H1 (cell line): ENCODE data around the gene ATP5PB. TPM values are rescaled to one million over a fixed set of nuclear protein-coding genes. Genes with fewer than 3 reads are reported as not detected.

Experiments
- CTCF ChIA-PET: fragments of 300-600 bp; sonication (Branson Sonifier 250); formaldehyde crosslinking; loops from one replicate; lab custom pipeline; 2021; ENCODE audit not compliant: partially characterized antibody; lab: Charles Lee
- POLR2A ChIA-PET: fragments of 300-600 bp; sonication (Branson Sonifier 250); formaldehyde crosslinking; loops from one replicate; lab custom pipeline; 2021; ENCODE audit warnings: inconsistent platforms; ENCODE audit not compliant: partially characterized antibody; lab: Charles Lee
- DNase-seq, 2 experiments: peaks; one replicate each; pipeline versions ENCODE4 v3.0.0 to v3.0.0-alpha.2; 2010 to 2022; ENCODE audit warnings: low spot score in 2 of 2, low read depth in 1 of 2, mixed read lengths in 1 of 2
- FAIRE-seq: peaks from 2 replicates; lab custom pipeline; 2011; peaks lifted over from hg19 to GRCh38; lab: Jason Lieb, UNC
- H2AFZ ChIP-seq: 2 replicates; pipeline ENCODE4 v1.8.1; 2012; ENCODE audit warnings: low read length, inconsistent platforms
- H2AK5ac ChIP-seq: 2 replicates; pipeline ENCODE4 v1.6.1; 2013; ENCODE audit warnings: low read depth, low read length
- H2BK120ac ChIP-seq: replicated peaks from 2 replicates; pipeline ENCODE3; 2013; ENCODE audit warnings: low read depth, low read length, inconsistent platforms
- H2BK12ac ChIP-seq: 2 replicates; pipeline ENCODE4 v1.6.1; 2013; ENCODE audit warnings: low read depth, low read length
- H2BK15ac ChIP-seq: 2 replicates; pipeline ENCODE4 v1.6.1; 2013; ENCODE audit warnings: low read length
- H2BK20ac ChIP-seq: 2 replicates; pipeline ENCODE4 v1.6.1; 2013; ENCODE audit warnings: low read length
- H2BK5ac ChIP-seq: 2 replicates; pipeline ENCODE4 v1.6.1; 2013; ENCODE audit warnings: low read depth, low read length
- H3K14ac ChIP-seq: 2 replicates; pipeline ENCODE4 v1.6.1; 2013; ENCODE audit warnings: inconsistent platforms; ENCODE audit not compliant: insufficient read length
- H3K18ac ChIP-seq: 2 replicates; pipeline ENCODE4 v1.6.1; 2013; ENCODE audit warnings: low read length; ENCODE audit errors: extremely low read depth
- H3K23ac ChIP-seq: 2 replicates; pipeline ENCODE4 v1.6.1; 2013; ENCODE audit warnings: inconsistent platforms; ENCODE audit not compliant: insufficient read length
- H3K23me2 ChIP-seq: 2 replicates; pipeline ENCODE4 v1.6.1; 2013; ENCODE audit warnings: low read depth, low read length
- H3K27ac ChIP-seq: 2 replicates; pipeline ENCODE4 v1.6.1; 2011; ENCODE audit warnings: low read depth, low read length, inconsistent platforms
- H3K27me3 ChIP-seq, 4 experiments: replicated peaks in 1 of 4; 1 replicate in 1 of 4; 2 replicates in 3 of 4; pipeline versions ENCODE4 v1.6.1 to v1.8.1; 2011 to 2013; ENCODE audit warnings: low read length in 3 of 4, mild to moderate bottlenecking in 3 of 4, inconsistent platforms in 2 of 4, mixed read lengths in 2 of 4, moderate library complexity in 1 of 4; ENCODE audit not compliant: control insufficient read depth in 3 of 4, insufficient read depth in 3 of 4; ENCODE audit errors: extremely low read depth in 1 of 4
- H3K36me3 ChIP-seq, 4 experiments: 2 replicates each; pipeline versions ENCODE4 v1.6.1 to v1.8.1; 2011 to 2013; ENCODE audit warnings: mild to moderate bottlenecking in 4 of 4, low read length in 3 of 4, moderate library complexity in 2 of 4, control low read depth in 1 of 4, inconsistent platforms in 1 of 4; ENCODE audit not compliant: insufficient read depth in 4 of 4, control insufficient read depth in 2 of 4
- H3K4ac ChIP-seq: replicated peaks from 2 replicates; pipeline ENCODE3; 2013; ENCODE audit warnings: low read length, low read depth, mixed read lengths, inconsistent platforms; ENCODE audit not compliant: insufficient read length
- H3K4me1 ChIP-seq, 4 experiments: replicated peaks in 1 of 4; 1 replicate in 1 of 4; 2 replicates in 3 of 4; pipeline versions ENCODE4 v1.6.1 to v1.8.1; 2011 to 2013; ENCODE audit warnings: low read length in 3 of 4, inconsistent platforms in 2 of 4, mixed read lengths in 1 of 4; ENCODE audit not compliant: insufficient read depth in 4 of 4, control insufficient read depth in 3 of 4
- H3K4me2 ChIP-seq, 2 experiments: 2 replicates each; pipeline versions ENCODE4 v1.6.1 to v1.8.1; 2011 to 2013; ENCODE audit warnings: low read depth in 2 of 2, low read length in 2 of 2, control low read depth in 1 of 2, inconsistent platforms in 1 of 2, mild to moderate bottlenecking in 1 of 2; ENCODE audit not compliant: insufficient read depth in 1 of 2
- H3K4me3 ChIP-seq, 4 experiments: fragments of 200-600, 300-600 bp in 1 of 4; sonication (generic), shearing (Covaris generic), sonication (Bioruptor Twin) in 1 of 4; 2 replicates each; pipeline versions ENCODE4 v1.5.1 to v1.8.1; 2011 to 2016; ENCODE audit warnings: low read length in 4 of 4, low read depth in 3 of 4, control low read depth in 2 of 4, inconsistent platforms in 2 of 4, mild to moderate bottlenecking in 2 of 4, mixed read lengths in 1 of 4, moderate library complexity in 1 of 4; ENCODE audit not compliant: insufficient read depth in 2 of 4; ENCODE audit errors: extremely low read depth in 1 of 4
- H3K56ac ChIP-seq: replicated peaks from 2 replicates; pipeline ENCODE3; 2013; ENCODE audit warnings: low read depth, mild to moderate bottlenecking, mixed read lengths, low read length, inconsistent platforms; ENCODE audit not compliant: insufficient read length
- H3K79me1 ChIP-seq: 2 replicates; pipeline ENCODE4 v1.6.1; 2013; ENCODE audit warnings: low read depth, low read length, control low read depth
- H3K79me2 ChIP-seq, 2 experiments: 2 replicates each; pipeline versions ENCODE4 v1.6.1 to v1.8.1; 2012 to 2013; ENCODE audit warnings: low read length in 2 of 2, mild to moderate bottlenecking in 2 of 2, inconsistent platforms in 1 of 2; ENCODE audit not compliant: insufficient read depth in 2 of 2, control insufficient read depth in 1 of 2
- H3K9ac ChIP-seq, 4 experiments: replicated peaks in 1 of 4; 1 replicate in 1 of 4; 2 replicates in 3 of 4; pipeline versions ENCODE4 v1.6.1 to v1.8.1; 2011 to 2013; ENCODE audit warnings: low read depth in 3 of 4, low read length in 3 of 4, control low read depth in 2 of 4, mild to moderate bottlenecking in 2 of 4, moderate library complexity in 2 of 4, inconsistent platforms in 1 of 4; ENCODE audit errors: extremely low read depth in 1 of 4
- H3K9me3 ChIP-seq, 2 experiments: 2 replicates each; pipeline versions ENCODE4 v1.6.1 to v1.8.1; 2012 to 2013; ENCODE audit warnings: mild to moderate bottlenecking in 2 of 2, moderate library complexity in 2 of 2, control low read depth in 1 of 2, inconsistent platforms in 1 of 2, low read depth in 1 of 2, low read length in 1 of 2, mixed read lengths in 1 of 2; ENCODE audit not compliant: insufficient read depth in 2 of 2
- H4K20me1 ChIP-seq, 2 experiments: replicated peaks in 1 of 2; 2 replicates each; pipeline versions ENCODE3 to v1.8.1; 2011 to 2013; ENCODE audit warnings: inconsistent platforms in 2 of 2, low read length in 2 of 2, mild to moderate bottlenecking in 1 of 2; ENCODE audit not compliant: insufficient read depth in 2 of 2, control insufficient read depth in 1 of 2
- H4K5ac ChIP-seq: 2 replicates; pipeline ENCODE4 v1.6.1; 2013; ENCODE audit warnings: low read length, low read depth, mixed read lengths, inconsistent platforms; ENCODE audit not compliant: insufficient read length
- H4K8ac ChIP-seq: 2 replicates; pipeline ENCODE4 v1.8.0; 2013; ENCODE audit warnings: mild to moderate bottlenecking, moderate library complexity, low read length, inconsistent platforms; ENCODE audit not compliant: insufficient read depth; ENCODE audit errors: extremely low read depth
- H4K91ac ChIP-seq: replicated peaks from 2 replicates; pipeline ENCODE3; 2013; ENCODE audit warnings: low read length, mixed read lengths, inconsistent platforms; ENCODE audit not compliant: insufficient read length
- PHF8 ChIP-seq: fragments of 200-600 bp; sonication (generic); conservative IDR thresholded peaks from 2 replicates; pipeline ENCODE4 v1.7.1; 2012; ENCODE audit warnings: low read depth, mild to moderate bottlenecking, inconsistent platforms, low read length, moderate library complexity
- polyA plus RNA-seq, 7 experiments: library from polyadenylated mRNA; depleted of rRNA in 3 of 7; stranded (reverse) in 5 of 7; unstranded in 2 of 7; fragments of >200 nt in 5 of 7; fragments of 200-250 nt in 2 of 7; gene quantifications; 1 replicate in 5 of 7; 2 replicates in 1 of 7; 4 replicates in 1 of 7; pipeline versions ENCODE4 v1.2.1 to v1.2.3, GENCODE V29; 2011 to 2013; ENCODE audit warnings: missing spikeins in 2 of 7, mixed read lengths in 2 of 7
- total RNA-seq: library from RNA; stranded (reverse); fragmentation: NEBNext Ultra II Directional; extraction: Animal tissue kit (Norgen Biotek cat#: 25700); gene quantifications from 2 replicates; pipeline ENCODE4 v1.2.1, GENCODE V29; 2021

The ATP5PB gene
- total and polyA plus RNA-seq, 2 of the 8 experiments (the other 6 are each of a cell fraction or from before 2014, with no cell fraction given), result 232 to 262 TPM

DNA sequence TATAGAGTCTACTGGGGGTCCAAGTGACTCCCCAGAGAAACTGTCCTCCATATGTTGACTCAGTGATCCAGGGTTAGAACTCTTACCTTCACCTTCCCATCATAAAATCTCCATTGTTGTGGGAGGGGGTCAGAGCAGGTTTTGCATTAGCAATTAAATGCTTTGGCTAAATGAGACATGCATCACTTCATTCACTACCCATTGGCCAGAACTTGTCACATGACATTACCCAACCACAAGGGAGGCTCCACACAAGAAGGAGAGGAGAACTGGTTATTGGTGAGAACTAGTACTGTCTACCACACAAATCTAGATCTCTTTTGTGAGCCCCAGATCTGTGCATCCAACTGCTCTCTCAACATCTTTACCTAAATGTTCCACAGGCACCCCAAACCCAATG, 20.3 kb downstream of the ATP5PB start:
- POLR2A ChIA-PET, result no interaction called here
- H3K18ac ChIP-seq, result no peak overlapping the region

More for the DNA sequence above, 20.3 kb downstream of the ATP5PB start:
- no peak overlapping the region for H3K56ac ChIP-seq
- no peak overlapping the region for H4K91ac ChIP-seq
- H3K27me3 ChIP-seq, result no peaks in the 10 kb centered on the region
- CTCF ChIA-PET, result interaction anchor here (1.0 kb wide), 1 partner anchor 56 kb away, joined by 3 read pairs; no protein-coding TSS in a partner anchor
- H3K4me2 ChIP-seq, result no peak overlapping the region
- H2AFZ ChIP-seq, result no peak overlapping the region
- H4K8ac ChIP-seq, result no peak overlapping the region
- no peaks in the 10 kb centered on the region for H3K79me2 ChIP-seq
- H2BK120ac ChIP-seq, result no peak overlapping the region
- no peak overlapping the region for H2BK20ac ChIP-seq
- no peak overlapping the region for H3K23ac ChIP-seq
- no peak overlapping the region for H2AK5ac ChIP-seq
- H2BK15ac ChIP-seq, result no peak overlapping the region
- H3K79me1 ChIP-seq, result no peaks in the 10 kb centered on the region
- H3K9me3 ChIP-seq, result no peaks in the 10 kb centered on the region
- peaks cover 0 to 3% (median 0%) of the 10 kb centered on the region in 4 experiments; a peak in 3 of 8 replicates for H3K36me3 ChIP-seq
- DNase-seq, result no peak
- H3K27ac ChIP-seq, result no peak overlapping the region
- no peaks in the 10 kb centered on the region for H4K20me1 ChIP-seq
- no peak overlapping the region for H3K4ac ChIP-seq
- H3K4me3 ChIP-seq, result no peak overlapping the region
- no peaks in the 10 kb centered on the region for H3K23me2 ChIP-seq
- FAIRE-seq, result no peak
- H3K14ac ChIP-seq, result no peak overlapping the region
- no peaks in the 10 kb centered on the region for H3K4me1 ChIP-seq
- no peak overlapping the region for H2BK12ac ChIP-seq
- no peak overlapping the region for H2BK5ac ChIP-seq
- TF ChIP-seq PHF8, result no peak
- no peak overlapping the region for H4K5ac ChIP-seq
- no peak overlapping the region for H3K9ac ChIP-seq
